SK-N-SH treated with all-trans-retinoic acid at 6 μM for 48 hours (cell line): ENCODE data around the gene FEV.

ENCODE experiments used
- ATAC-seq: fragments of 200-7000 bp; cut with Tn5 transposase; 3 replicates; pipeline ENCODE4 v1.9.1; 2020; ENCODE audit warnings: mild to moderate bottlenecking, moderate library complexity
- ARNTL ChIP-seq: fragments of 450-650 bp; formaldehyde crosslinking; IDR thresholded peaks from 2 replicates; pipeline ENCODE4 v1.5.0; 2020; ENCODE audit warnings: low read depth, mild to moderate bottlenecking, moderate library complexity, borderline replicate concordance
- BACH2 ChIP-seq: fragments of 250-450 bp; sonication (Bioruptor Pico); IDR thresholded peaks from 2 replicates; pipeline ENCODE4 v1.9.0; 2021; ENCODE audit warnings: mild to moderate bottlenecking, borderline replicate concordance
- CSDC2 ChIP-seq: fragments of 250-450 bp; sonication (Bioruptor Pico); IDR thresholded peaks from 2 replicates; pipeline ENCODE4 v1.5.0; 2020; ENCODE audit warnings: mild to moderate bottlenecking, moderate library complexity
- ESRRG ChIP-seq: fragments of 250-450 bp; sonication (Bioruptor Pico); IDR thresholded peaks from 2 replicates; pipeline ENCODE4 v1.6.1; 2021; ENCODE audit warnings: mild to moderate bottlenecking
- GLIS3 ChIP-seq: fragments of 250-450 bp; sonication (Bioruptor Pico); IDR thresholded peaks from 2 replicates; pipeline ENCODE4 v1.5.0; 2020; ENCODE audit warnings: mild to moderate bottlenecking, moderate library complexity
- ISL1 ChIP-seq: fragments of 250-450 bp; sonication (Bioruptor Pico); IDR thresholded peaks from 2 replicates; pipeline ENCODE4 v2.1.2; 2022; ENCODE audit warnings: mild to moderate bottlenecking, moderate library complexity
- OSR1 ChIP-seq: fragments of 250-450 bp; sonication (Bioruptor Pico); IDR thresholded peaks from 2 replicates; pipeline ENCODE4 v1.8.0; 2022; ENCODE audit warnings: moderate library complexity, mild to moderate bottlenecking, inconsistent platforms
- PPARA ChIP-seq: fragments of 250-450 bp; sonication (Bioruptor Pico); IDR thresholded peaks from 2 replicates; pipeline ENCODE4 v1.5.0; 2020; ENCODE audit warnings: mild to moderate bottlenecking, borderline replicate concordance
- RARB ChIP-seq: fragments of 250-450 bp; sonication (Bioruptor Pico); IDR thresholded peaks from 2 replicates; pipeline ENCODE4 v1.8.0; 2021; ENCODE audit warnings: mild to moderate bottlenecking, moderate library complexity
- SNAI2 ChIP-seq: fragments of 250-450 bp; sonication (Bioruptor Pico); IDR thresholded peaks from 2 replicates; pipeline ENCODE4 v1.5.0; 2020; ENCODE audit warnings: mild to moderate bottlenecking, moderate library complexity
- TCF4 ChIP-seq: fragments of 250-450 bp; sonication (Bioruptor Pico); IDR thresholded peaks from 2 replicates; pipeline ENCODE4 v1.8.0; 2021; ENCODE audit warnings: mild to moderate bottlenecking, moderate library complexity, borderline replicate concordance
- TOX ChIP-seq: fragments of 250-450 bp; sonication (Bioruptor Pico); IDR thresholded peaks from 2 replicates; pipeline ENCODE4 v1.8.0; 2021; ENCODE audit warnings: mild to moderate bottlenecking, moderate library complexity, borderline replicate concordance
- ZC3H10 ChIP-seq: fragments of 250-450 bp; sonication (Bioruptor Pico); IDR thresholded peaks from 2 replicates; pipeline ENCODE4 v1.5.1; 2021; ENCODE audit warnings: mild to moderate bottlenecking, moderate library complexity
- ZFP3 ChIP-seq: fragments of 250-450 bp; sonication (Bioruptor Pico); IDR thresholded peaks from 2 replicates; pipeline ENCODE4 v1.5.0; 2020; ENCODE audit warnings: mild to moderate bottlenecking, moderate library complexity
- ZFP30 ChIP-seq: fragments of 450-650 bp; formaldehyde crosslinking; IDR thresholded peaks from 2 replicates; pipeline ENCODE4 v1.5.0; 2022; ENCODE audit warnings: mild to moderate bottlenecking, moderate library complexity
- ZNF565 ChIP-seq: fragments of 450-650 bp; formaldehyde crosslinking; conservative IDR thresholded peaks from 2 replicates; pipeline ENCODE4 v1.5.0; 2020; ENCODE audit warnings: low read depth, mild to moderate bottlenecking, moderate library complexity
- ZNF70 ChIP-seq: fragments of 450-650 bp; formaldehyde crosslinking; IDR thresholded peaks from 2 replicates; pipeline ENCODE4 v1.5.0; 2020; ENCODE audit warnings: mild to moderate bottlenecking, moderate library complexity
- ZNF8 ChIP-seq: fragments of 450-650 bp; formaldehyde crosslinking; IDR thresholded peaks from 2 replicates; pipeline ENCODE4 v1.5.0; 2020; ENCODE audit warnings: mild to moderate bottlenecking, moderate library complexity
- TF ChIP-seq, protein P1 (sequence below): fragments of 250-450 bp; sonication (Bioruptor Pico); IDR thresholded peaks from 2 replicates; pipeline ENCODE4 v1.8.0; 2021; ENCODE audit warnings: low read depth, mild to moderate bottlenecking, moderate library complexity, borderline replicate concordance
- TF ChIP-seq, protein P2 (sequence below): fragments of 250-450 bp; sonication (Bioruptor Pico); IDR thresholded peaks from 2 replicates; pipeline ENCODE4 v1.5.1; 2020; ENCODE audit warnings: low read depth, mild to moderate bottlenecking, moderate library complexity
- TF ChIP-seq, protein P3 (sequence below): fragments of 250-450 bp; sonication (Bioruptor Pico); IDR thresholded peaks from 2 replicates; pipeline ENCODE4 v1.5.1; 2021; ENCODE audit warnings: mild to moderate bottlenecking, moderate library complexity
- TF ChIP-seq, protein P4 (sequence below): fragments of 250-450 bp; sonication (Bioruptor Pico); IDR thresholded peaks from 2 replicates; pipeline ENCODE4 v1.8.0; 2020; ENCODE audit warnings: mild to moderate bottlenecking, moderate library complexity, borderline replicate concordance
- TF ChIP-seq, protein P5 (sequence below): fragments of 250-450 bp; sonication (Bioruptor Pico); IDR thresholded peaks from 2 replicates; pipeline ENCODE4 v1.5.0; 2020; ENCODE audit warnings: mild to moderate bottlenecking, moderate library complexity

Gene FEV

DNA sequence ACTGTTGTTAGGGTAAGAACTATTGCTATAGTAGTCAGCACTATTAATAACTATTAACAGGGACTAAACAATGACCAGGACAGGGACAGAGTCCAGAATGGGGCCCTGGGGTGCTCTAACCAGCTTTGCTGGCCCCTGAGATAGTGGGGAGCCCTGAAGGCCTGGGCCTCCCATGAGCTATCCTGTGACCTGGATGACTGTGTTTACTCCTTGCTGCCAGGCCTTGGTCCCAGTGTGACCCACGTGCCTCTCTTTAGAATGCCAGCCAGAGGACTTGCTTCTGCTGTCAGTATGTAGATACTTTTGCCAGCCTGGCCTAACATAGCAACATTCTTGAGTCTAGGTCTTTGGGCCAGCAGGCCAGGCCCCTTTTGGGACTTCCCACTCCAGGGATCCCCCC lies 14.1 kb downstream of the FEV start:
- TF ChIP-seq ZFP30 (CRISPR knock-in tag) (no peak), PPARA (CRISPR knock-in tag) (no peak), TCF4 (CRISPR knock-in tag) (no peak)
- TF ChIP-seq, protein P1, sequence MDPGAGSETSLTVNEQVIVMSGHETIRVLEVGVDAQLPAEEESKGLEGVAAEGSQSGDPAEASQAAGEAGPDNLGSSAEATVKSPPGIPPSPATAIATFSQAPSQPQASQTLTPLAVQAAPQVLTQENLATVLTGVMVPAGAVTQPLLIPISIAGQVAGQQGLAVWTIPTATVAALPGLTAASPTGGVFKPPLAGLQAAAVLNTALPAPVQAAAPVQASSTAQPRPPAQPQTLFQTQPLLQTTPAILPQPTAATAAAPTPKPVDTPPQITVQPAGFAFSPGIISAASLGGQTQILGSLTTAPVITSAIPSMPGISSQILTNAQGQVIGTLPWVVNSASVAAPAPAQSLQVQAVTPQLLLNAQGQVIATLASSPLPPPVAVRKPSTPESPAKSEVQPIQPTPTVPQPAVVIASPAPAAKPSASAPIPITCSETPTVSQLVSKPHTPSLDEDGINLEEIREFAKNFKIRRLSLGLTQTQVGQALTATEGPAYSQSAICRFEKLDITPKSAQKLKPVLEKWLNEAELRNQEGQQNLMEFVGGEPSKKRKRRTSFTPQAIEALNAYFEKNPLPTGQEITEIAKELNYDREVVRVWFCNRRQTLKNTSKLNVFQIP (CRISPR knock-in tag) = no peak
- TF ChIP-seq, protein P2, sequence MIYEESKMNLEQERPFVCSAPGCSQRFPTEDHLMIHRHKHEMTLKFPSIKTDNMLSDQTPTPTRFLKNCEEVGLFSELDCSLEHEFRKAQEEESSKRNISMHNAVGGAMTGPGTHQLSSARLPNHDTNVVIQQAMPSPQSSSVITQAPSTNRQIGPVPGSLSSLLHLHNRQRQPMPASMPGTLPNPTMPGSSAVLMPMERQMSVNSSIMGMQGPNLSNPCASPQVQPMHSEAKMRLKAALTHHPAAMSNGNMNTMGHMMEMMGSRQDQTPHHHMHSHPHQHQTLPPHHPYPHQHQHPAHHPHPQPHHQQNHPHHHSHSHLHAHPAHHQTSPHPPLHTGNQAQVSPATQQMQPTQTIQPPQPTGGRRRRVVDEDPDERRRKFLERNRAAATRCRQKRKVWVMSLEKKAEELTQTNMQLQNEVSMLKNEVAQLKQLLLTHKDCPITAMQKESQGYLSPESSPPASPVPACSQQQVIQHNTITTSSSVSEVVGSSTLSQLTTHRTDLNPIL (CRISPR knock-in tag) = no peak
- ATAC-seq = no peak

DNA sequence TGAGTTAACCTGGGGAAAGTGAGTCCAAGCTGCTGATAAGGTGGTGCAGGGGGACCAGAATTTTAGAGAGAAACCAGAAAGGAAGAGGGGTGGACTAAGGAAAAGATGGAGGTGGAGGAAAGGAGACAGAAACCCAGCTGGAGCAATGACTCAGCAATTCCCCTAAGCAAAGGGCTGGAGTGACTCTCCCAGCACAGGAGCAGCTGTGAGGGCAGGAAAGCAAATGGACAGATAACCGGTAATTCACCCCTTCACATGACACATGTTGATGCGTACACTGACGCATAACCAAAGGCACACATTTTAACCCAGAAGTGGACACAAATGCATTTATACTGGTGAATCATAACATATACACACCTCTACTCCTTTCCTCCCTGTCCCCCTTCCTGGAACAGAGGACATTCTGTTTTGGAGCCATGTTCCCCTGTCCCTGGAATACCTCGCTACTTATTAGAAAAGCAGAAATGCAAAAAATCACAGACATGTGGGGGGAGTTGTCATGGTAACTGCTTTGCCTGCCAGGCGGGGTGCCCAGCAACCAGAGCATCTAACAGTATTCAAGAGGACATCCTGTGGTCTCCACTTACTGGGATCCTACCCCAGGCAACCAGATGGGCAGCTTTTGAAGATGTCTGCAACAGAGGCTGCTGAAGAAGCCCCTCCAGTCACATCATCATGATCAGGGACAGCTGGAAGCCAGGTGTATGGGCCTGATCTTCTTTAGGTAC lies 20.8 kb downstream of the FEV start:
- peak; percentile 19; the same call in 2 of the 3 replicates for ATAC-seq
- no peak for TF ChIP-seq SNAI2 (CRISPR knock-in tag)
- TF ChIP-seq ESRRG = peak; percentile 47; the same call in 1 of the 2 replicates
- TF ChIP-seq, protein P1 (CRISPR knock-in tag) = no peak
- no peak for TF ChIP-seq ARNTL (CRISPR knock-in tag)
- TF ChIP-seq ZFP3 = no peak; the same call in 1 of the 2 replicates
- TF ChIP-seq ZNF565 (CRISPR knock-in tag) = no peak
- TF ChIP-seq, protein P2 (CRISPR knock-in tag) = no peak
- no peak for TF ChIP-seq TOX (CRISPR knock-in tag)
- TF ChIP-seq, protein P3, sequence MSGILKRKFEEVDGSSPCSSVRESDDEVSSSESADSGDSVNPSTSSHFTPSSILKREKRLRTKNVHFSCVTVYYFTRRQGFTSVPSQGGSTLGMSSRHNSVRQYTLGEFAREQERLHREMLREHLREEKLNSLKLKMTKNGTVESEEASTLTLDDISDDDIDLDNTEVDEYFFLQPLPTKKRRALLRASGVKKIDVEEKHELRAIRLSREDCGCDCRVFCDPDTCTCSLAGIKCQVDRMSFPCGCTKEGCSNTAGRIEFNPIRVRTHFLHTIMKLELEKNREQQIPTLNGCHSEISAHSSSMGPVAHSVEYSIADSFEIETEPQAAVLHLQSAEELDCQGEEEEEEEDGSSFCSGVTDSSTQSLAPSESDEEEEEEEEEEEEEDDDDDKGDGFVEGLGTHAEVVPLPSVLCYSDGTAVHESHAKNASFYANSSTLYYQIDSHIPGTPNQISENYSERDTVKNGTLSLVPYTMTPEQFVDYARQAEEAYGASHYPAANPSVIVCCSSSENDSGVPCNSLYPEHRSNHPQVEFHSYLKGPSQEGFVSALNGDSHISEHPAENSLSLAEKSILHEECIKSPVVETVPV (CRISPR knock-in tag) = no peak; the same call in 1 of the 2 replicates
- peak; percentile 97; the same call in 1 of the 2 replicates for TF ChIP-seq BACH2 (CRISPR knock-in tag)
- TF ChIP-seq ZNF8 (CRISPR knock-in tag) = no peak
- TF ChIP-seq OSR1 = no peak
- no peak for TF ChIP-seq ZC3H10 (CRISPR knock-in tag)
- TF ChIP-seq, protein P4, sequence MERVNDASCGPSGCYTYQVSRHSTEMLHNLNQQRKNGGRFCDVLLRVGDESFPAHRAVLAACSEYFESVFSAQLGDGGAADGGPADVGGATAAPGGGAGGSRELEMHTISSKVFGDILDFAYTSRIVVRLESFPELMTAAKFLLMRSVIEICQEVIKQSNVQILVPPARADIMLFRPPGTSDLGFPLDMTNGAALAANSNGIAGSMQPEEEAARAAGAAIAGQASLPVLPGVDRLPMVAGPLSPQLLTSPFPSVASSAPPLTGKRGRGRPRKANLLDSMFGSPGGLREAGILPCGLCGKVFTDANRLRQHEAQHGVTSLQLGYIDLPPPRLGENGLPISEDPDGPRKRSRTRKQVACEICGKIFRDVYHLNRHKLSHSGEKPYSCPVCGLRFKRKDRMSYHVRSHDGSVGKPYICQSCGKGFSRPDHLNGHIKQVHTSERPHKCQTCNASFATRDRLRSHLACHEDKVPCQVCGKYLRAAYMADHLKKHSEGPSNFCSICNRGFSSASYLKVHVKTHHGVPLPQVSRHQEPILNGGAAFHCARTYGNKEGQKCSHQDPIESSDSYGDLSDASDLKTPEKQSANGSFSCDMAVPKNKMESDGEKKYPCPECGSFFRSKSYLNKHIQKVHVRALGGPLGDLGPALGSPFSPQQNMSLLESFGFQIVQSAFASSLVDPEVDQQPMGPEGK (CRISPR knock-in tag) = no peak
- no peak for TF ChIP-seq RARB (CRISPR knock-in tag)
- 0 out of 2 replicates have a peak, but pooled peaks have one; percentile 4 for TF ChIP-seq GLIS3 (CRISPR knock-in tag)
- TF ChIP-seq PPARA (CRISPR knock-in tag) = no peak
- no peak for TF ChIP-seq ZNF70 (CRISPR knock-in tag)
- TF ChIP-seq, protein P5, sequence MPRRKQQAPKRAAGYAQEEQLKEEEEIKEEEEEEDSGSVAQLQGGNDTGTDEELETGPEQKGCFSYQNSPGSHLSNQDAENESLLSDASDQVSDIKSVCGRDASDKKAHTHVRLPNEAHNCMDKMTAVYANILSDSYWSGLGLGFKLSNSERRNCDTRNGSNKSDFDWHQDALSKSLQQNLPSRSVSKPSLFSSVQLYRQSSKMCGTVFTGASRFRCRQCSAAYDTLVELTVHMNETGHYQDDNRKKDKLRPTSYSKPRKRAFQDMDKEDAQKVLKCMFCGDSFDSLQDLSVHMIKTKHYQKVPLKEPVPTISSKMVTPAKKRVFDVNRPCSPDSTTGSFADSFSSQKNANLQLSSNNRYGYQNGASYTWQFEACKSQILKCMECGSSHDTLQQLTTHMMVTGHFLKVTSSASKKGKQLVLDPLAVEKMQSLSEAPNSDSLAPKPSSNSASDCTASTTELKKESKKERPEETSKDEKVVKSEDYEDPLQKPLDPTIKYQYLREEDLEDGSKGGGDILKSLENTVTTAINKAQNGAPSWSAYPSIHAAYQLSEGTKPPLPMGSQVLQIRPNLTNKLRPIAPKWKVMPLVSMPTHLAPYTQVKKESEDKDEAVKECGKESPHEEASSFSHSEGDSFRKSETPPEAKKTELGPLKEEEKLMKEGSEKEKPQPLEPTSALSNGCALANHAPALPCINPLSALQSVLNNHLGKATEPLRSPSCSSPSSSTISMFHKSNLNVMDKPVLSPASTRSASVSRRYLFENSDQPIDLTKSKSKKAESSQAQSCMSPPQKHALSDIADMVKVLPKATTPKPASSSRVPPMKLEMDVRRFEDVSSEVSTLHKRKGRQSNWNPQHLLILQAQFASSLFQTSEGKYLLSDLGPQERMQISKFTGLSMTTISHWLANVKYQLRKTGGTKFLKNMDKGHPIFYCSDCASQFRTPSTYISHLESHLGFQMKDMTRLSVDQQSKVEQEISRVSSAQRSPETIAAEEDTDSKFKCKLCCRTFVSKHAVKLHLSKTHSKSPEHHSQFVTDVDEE (CRISPR knock-in tag) = no peak
- peak; percentile 51 for TF ChIP-seq TCF4 (CRISPR knock-in tag)
- TF ChIP-seq ISL1 (CRISPR knock-in tag) = peak; percentile 30; the same call in 1 of the 2 replicates
- no peak for TF ChIP-seq CSDC2 (CRISPR knock-in tag)
- TF ChIP-seq ZFP30 (CRISPR knock-in tag) = no peak
